CD4-positive, alpha-beta T cell treated with Interleukin-2 at 100 ng/mL for 4 hours (primary cell): ENCODE measurements around the gene ATXN2.
"Not testable (repeated sequence)": the region's sequence is repeated elsewhere in the genome, so short reads cannot be mapped to it uniquely, and the experiment has no call there.

Experiments
- DNase-seq: peaks from one replicate; pipeline ENCODE4 v3.0.0-alpha.2; 2020; ENCODE audit warnings: low spot score

Gene ATXN2

DNA sequence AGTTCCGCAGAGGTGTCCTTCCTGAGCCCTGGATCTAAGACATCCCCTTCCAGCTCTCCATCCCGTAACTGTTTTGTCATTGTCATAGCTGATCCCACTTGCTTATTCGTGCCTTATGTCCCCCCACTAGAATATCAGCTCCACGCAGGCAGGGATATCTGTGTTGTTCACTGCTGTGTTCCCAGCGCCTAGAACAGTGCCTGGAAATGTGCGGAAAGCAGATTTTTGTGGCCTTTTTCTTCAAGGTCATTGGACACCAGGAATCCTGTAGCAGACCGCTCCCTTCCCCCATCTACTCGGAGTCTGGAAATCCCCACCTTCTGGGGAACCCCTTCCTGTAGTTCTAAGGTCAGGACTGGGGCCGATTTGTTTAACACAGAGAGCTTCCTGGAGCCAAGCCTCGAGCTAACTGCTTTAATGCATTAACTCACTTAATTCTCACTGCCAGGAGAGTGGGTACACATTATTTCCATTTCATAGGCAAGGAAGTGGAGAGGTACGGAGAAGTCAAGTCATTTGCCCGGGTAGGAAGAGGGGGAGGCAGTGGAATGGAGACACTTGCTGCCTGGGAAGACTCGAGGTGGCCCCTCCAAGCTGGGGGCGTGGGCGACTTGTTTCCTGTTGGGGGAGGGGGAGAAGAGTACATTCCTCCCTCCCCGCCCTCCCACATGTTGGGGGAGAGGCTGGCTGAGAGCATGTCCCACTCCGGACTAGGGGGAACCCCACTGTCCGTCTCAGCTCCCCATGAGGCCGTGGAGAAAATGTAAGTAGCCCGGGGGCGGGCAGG lies 194.6 kb downstream of the ATXN2 start:
- DNase-seq, result peak; percentile 61

DNA sequence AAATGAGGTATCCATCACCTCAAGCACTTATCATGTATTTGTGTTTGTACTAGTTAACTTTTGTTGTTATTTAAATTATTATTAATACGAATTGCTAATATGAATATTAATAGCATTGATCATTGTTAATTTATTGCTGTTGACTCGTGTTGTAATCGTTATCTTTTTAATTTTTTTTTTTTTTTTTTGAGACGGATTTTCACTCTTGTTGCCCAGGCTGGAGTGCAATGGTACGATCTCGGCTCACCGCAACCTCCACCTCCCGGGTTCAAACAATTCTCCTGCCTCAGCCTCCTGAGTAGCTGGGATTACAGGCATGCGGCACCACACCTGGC lies 196.7 kb downstream of the ATXN2 start:
- DNase-seq, result not testable (repeated sequence)
